ENCODE results near the gene ATG13.
A peak's percentile ranks its signal among the peaks of the same experiment; 100 is the strongest.
"Not testable (repeated sequence)": the region's sequence is repeated elsewhere in the genome, so short reads cannot be mapped to it uniquely, and the experiment has no call there.

The ATG13 gene

GRCh38 chr11:46700241-46701077 is 83.1 kb downstream of the ATG13 start, which contains the start of the genes ARHGAP1 and ZNF408:
TSS of gene ARHGAP1 (minus strand) at chr11:46700619. CDS start at chr11:46696107, 4,512 bp downstream.
TSS of gene ZNF408 (plus strand) at chr11:46701031. CDS start at chr11:46701048, 17 bp downstream.
- peak; percentile 96 for DNase-seq
- H3K36me3 ChIP-seq, result peaks cover 8% of the 10 kb centered on the region
- TF ChIP-seq, protein P1, sequence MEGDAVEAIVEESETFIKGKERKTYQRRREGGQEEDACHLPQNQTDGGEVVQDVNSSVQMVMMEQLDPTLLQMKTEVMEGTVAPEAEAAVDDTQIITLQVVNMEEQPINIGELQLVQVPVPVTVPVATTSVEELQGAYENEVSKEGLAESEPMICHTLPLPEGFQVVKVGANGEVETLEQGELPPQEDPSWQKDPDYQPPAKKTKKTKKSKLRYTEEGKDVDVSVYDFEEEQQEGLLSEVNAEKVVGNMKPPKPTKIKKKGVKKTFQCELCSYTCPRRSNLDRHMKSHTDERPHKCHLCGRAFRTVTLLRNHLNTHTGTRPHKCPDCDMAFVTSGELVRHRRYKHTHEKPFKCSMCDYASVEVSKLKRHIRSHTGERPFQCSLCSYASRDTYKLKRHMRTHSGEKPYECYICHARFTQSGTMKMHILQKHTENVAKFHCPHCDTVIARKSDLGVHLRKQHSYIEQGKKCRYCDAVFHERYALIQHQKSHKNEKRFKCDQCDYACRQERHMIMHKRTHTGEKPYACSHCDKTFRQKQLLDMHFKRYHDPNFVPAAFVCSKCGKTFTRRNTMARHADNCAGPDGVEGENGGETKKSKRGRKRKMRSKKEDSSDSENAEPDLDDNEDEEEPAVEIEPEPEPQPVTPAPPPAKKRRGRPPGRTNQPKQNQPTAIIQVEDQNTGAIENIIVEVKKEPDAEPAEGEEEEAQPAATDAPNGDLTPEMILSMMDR (IDR thresholded peaks at IDR 0.05; ENCODE audit: low read depth, low read length), result no peak
- no peaks in the 10 kb centered on the region for H3K27me3 ChIP-seq
- no peaks in the 10 kb centered on the region; the same call in 1 of the 2 replicates for H3K4me1 ChIP-seq
- H3K4me3 ChIP-seq (ENCODE audit: low read depth, low read length), result peak within 1 kb of the TSS; percentile 92
- H3K9me3 ChIP-seq, result no peaks in the 10 kb centered on the region

GRCh38 chr11:46701078-46701654 is 83.8 kb downstream of the ATG13 start:
- peak overlapping the region; percentile 92 for H3K4me3 ChIP-seq (ENCODE audit: low read depth, low read length)
- H3K36me3 ChIP-seq, result peaks cover 8% of the 10 kb centered on the region
- TF ChIP-seq, protein P1 (IDR thresholded peaks at IDR 0.05; ENCODE audit: low read depth, low read length), result no peak
- no peak for DNase-seq
- no peaks in the 10 kb centered on the region for H3K9me3 ChIP-seq
- H3K4me1 ChIP-seq, result no peaks in the 10 kb centered on the region; the same call in 1 of the 2 replicates
- H3K27me3 ChIP-seq, result no peaks in the 10 kb centered on the region

GRCh38 chr11:46705070-46705688 is 87.8 kb downstream of the ATG13 start:
- H3K9me3 ChIP-seq, result no peaks in the 10 kb centered on the region
- no peaks in the 10 kb centered on the region for H3K27me3 ChIP-seq
- peaks cover 8% of the 10 kb centered on the region for H3K36me3 ChIP-seq
- H3K4me1 ChIP-seq, result no peaks in the 10 kb centered on the region
- TF ChIP-seq, protein P1 (IDR thresholded peaks at IDR 0.05; ENCODE audit: low read depth, low read length), result no peak
- no peak for DNase-seq
- no peak overlapping the region for H3K4me3 ChIP-seq (ENCODE audit: low read depth, low read length)

DNA sequence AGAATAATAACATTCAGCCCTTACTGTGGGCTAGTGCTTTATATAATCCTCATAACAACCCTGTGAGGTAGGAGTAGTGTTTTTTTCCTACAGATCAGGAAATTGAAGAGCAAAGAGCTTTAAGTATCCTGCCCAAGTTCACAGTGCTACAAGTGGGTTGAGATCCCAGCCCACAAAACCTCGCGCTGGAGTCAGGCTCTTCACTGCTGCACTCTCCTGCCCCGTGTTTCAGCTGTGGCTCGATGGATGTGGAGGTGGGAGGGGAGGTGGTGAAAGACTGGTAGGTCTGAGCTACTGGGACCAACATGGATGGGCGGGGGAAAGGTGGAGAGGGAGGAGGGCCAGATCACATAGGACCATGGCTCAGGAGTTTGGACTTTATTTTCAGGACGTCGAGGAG is 89.5 kb downstream of the ATG13 start:
- Histone ChIP-seq H3K36me3 (peaks cover 8% of the 10 kb centered on the region), H3K4me1 (no peaks in the 10 kb centered on the region), H3K27me3 (no peaks in the 10 kb centered on the region), H3K4me3 (ENCODE audit: low read depth, low read length) (no peak overlapping the region), H3K9me3 (no peaks in the 10 kb centered on the region)
- DNase-seq, result no peak
- TF ChIP-seq, protein P1 (IDR thresholded peaks at IDR 0.05; ENCODE audit: low read depth, low read length), result no peak

GRCh38 chr11:46709351-46709750 is 92.0 kb downstream of the ATG13 start:
- DNase-seq; H3K4me3 ChIP-seq (ENCODE audit: low read depth, low read length); H3K4me1 ChIP-seq; H3K36me3 ChIP-seq; H3K27me3 ChIP-seq; H3K9me3 ChIP-seq: not testable (repeated sequence)

GRCh38 chr11:46710821-46711269 is 93.5 kb downstream of the ATG13 start:
- Histone ChIP-seq H3K36me3 (no peaks in the 10 kb centered on the region), H3K4me3 (ENCODE audit: low read depth, low read length) (no peak overlapping the region), H3K4me1 (no peaks in the 10 kb centered on the region), H3K9me3 (no peaks in the 10 kb centered on the region), H3K27me3 (no peaks in the 10 kb centered on the region)
- TF ChIP-seq, protein P1 (IDR thresholded peaks at IDR 0.05; ENCODE audit: low read depth, low read length), result no peak
- DNase-seq, result no peak
